K562 (cell line): Measurements from ENCODE around the gene ARMS2.

Source experiments
- ARNT ChIP-seq, 2 experiments: fragments of 450-650 bp; IDR thresholded peaks; 2 replicates each; pipeline ENCODE4 v1.6.1; 2016; ENCODE audit warnings: mild to moderate bottlenecking in 1 of 2
- CTCF ChIP-seq, 3 experiments: IDR thresholded peaks in 2 of 3; conservative IDR thresholded peaks in 1 of 3; 2 replicates each; pipeline ENCODE4 v1.5.1; 2011 to 2012; ENCODE audit warnings: low read length in 3 of 3, mild to moderate bottlenecking in 3 of 3, control low read depth in 2 of 3, improper control_type of control experiment in 1 of 3, inconsistent platforms in 1 of 3, low read depth in 1 of 3, mixed read lengths in 1 of 3, moderate library complexity in 1 of 3; ENCODE audit not compliant: insufficient read depth in 2 of 3
- NFXL1 ChIP-seq: fragments of 450-650 bp; formaldehyde crosslinking; IDR thresholded peaks from 2 replicates; pipeline ENCODE4 v1.4.0; 2021; ENCODE audit warnings: mild to moderate bottlenecking
- ZC3H4 ChIP-seq: sonication (generic); formaldehyde crosslinking; IDR thresholded peaks from 2 replicates; pipeline ENCODE4 v1.9.0; 2021; ENCODE audit warnings: missing genetic modification reagents, borderline replicate concordance

- TF ChIP-seq ZC3H4 (CRISPR knock-in tag) (no peak), CTCF (IDR thresholded peaks at IDR 0.05 in 2 of 3, conservative IDR thresholded peaks at IDR 0.05 in 1 of 3; ENCODE audit: insufficient read depth in 2 of 3, low read depth in 1 of 3, low read length in 3 of 3) (no peak), ARNT (IDR thresholded peaks at IDR 0.05) (no peak), NFXL1 (no peak)
Measured at GRCh38 chr10:122455376-122456079, 1.1 kb downstream of the ARMS2 start.
